PC-3 (cell line): ENCODE measurements around the gene GJB5. TPM values are rescaled to one million over a fixed set of nuclear protein-coding genes. Genes with fewer than 3 reads are reported as not detected.
"Not testable (repeated sequence)": the region's sequence is repeated elsewhere in the genome, so short reads cannot be mapped to it uniquely, and the experiment has no call there.

ENCODE experiments used
- ATAC-seq: fragments of 200-7000 bp; cut with Tn5 transposase; 2 replicates; pipeline ENCODE4 v1.9.1; 2020; ENCODE audit warnings: mild to moderate bottlenecking, moderate library complexity
- BruUV-seq: library from RNA; stranded (reverse); fragments of 400-500 nt; replicated peaks from 2 replicates; lab custom pipeline; 2021; lab: Mats Ljungman, UMichigan
- CTCF ChIA-PET: fragments of 300-600 bp; sonication (Branson Sonifier 250); formaldehyde crosslinking; loops from one replicate; lab custom pipeline; 2022; ENCODE audit warnings: antibody characterized with exemption; lab: Charles Lee
- POLR2A ChIA-PET: fragments of 300-600 bp; sonication (Branson Sonifier 250); formaldehyde crosslinking; loops from one replicate; lab custom pipeline; 2022; ENCODE audit warnings: antibody characterized with exemption; ENCODE audit not compliant: unreplicated experiment; lab: Charles Lee
- DNase-seq: peaks from one replicate; pipeline ENCODE4 v3.0.0-alpha.2; 2015
- H2AFZ ChIP-seq: fragments of 300-600 bp; sonication (generic); 2 replicates; pipeline ENCODE4 v1.6.0; 2016; ENCODE audit warnings: antibody characterized with exemption, low read length
- H3F3A ChIP-seq: fragments of 300-600 bp; sonication (generic); one replicate; pipeline ENCODE4 v1.6.0; 2017; ENCODE audit warnings: antibody characterized with exemption, low read length, control low read depth, mild to moderate bottlenecking; ENCODE audit not compliant: unreplicated experiment
- H3K27ac ChIP-seq: fragments of 300-600 bp; sonication (generic); 2 replicates; pipeline ENCODE4 v1.5.1; 2016; ENCODE audit warnings: mild to moderate bottlenecking, low read length
- H3K27me3 ChIP-seq: fragments of 300-600 bp; sonication (generic); 2 replicates; pipeline ENCODE4 v1.6.1; 2016; ENCODE audit warnings: low read length, mixed read lengths
- H3K36me3 ChIP-seq: fragments of 300-600 bp; sonication (generic); 2 replicates; pipeline ENCODE4 v1.6.1; 2016; ENCODE audit warnings: low read depth, mixed run types, low read length, mixed read lengths
- H3K4me1 ChIP-seq: fragments of 300-600 bp; sonication (generic); 2 replicates; pipeline ENCODE4 v1.5.1; 2016; ENCODE audit warnings: low read length; ENCODE audit not compliant: insufficient read depth
- H3K4me2 ChIP-seq: fragments of 300-600 bp; sonication (generic); 2 replicates; pipeline ENCODE4 v1.6.0; 2016; ENCODE audit warnings: low read length
- H3K4me3 ChIP-seq: fragments of 300-600 bp; sonication (generic); 2 replicates; pipeline ENCODE4 v1.5.1; 2016; ENCODE audit warnings: mild to moderate bottlenecking, low read length, mixed read lengths
- H3K79me2 ChIP-seq: fragments of 300-600 bp; sonication (generic); 2 replicates; pipeline ENCODE4 v1.6.1; 2017; ENCODE audit warnings: low read length, mixed read lengths
- H3K9ac ChIP-seq: fragments of 300-600 bp; sonication (generic); 2 replicates; pipeline ENCODE4 v1.6.0; 2016; ENCODE audit warnings: mild to moderate bottlenecking, low read length
- H3K9me2 ChIP-seq: fragments of 300-600 bp; sonication (generic); replicated peaks from 2 replicates; pipeline ENCODE4 v1.6.1; 2016; ENCODE audit warnings: mixed run types, low read length, mixed read lengths
- H3K9me3 ChIP-seq: fragments of 300-600 bp; sonication (generic); 2 replicates; pipeline ENCODE4 v1.6.1; 2016; ENCODE audit warnings: low read length, mixed read lengths
- H4K20me1 ChIP-seq: fragments of 300-600 bp; sonication (generic); 2 replicates; pipeline ENCODE4 v1.6.1; 2016; ENCODE audit warnings: low read length, mixed read lengths
- CTCF ChIP-seq: fragments of 300-600 bp; sonication (generic); conservative IDR thresholded peaks from 2 replicates; pipeline ENCODE4 v1.5.1; 2017; ENCODE audit warnings: antibody characterized with exemption, low read depth, mild to moderate bottlenecking, low read length
- EZH2 ChIP-seq: fragments of 300-600 bp; sonication (generic); IDR thresholded peaks from one replicate; pipeline ENCODE4 v1.6.1; 2017; ENCODE audit warnings: antibody characterized with exemption, mild to moderate bottlenecking, low read length; ENCODE audit not compliant: unreplicated experiment
- EZH2phosphoT487 ChIP-seq: fragments of 300-600 bp; sonication (generic); IDR thresholded peaks from 2 replicates; pipeline ENCODE4 v1.6.1; 2018; ENCODE audit warnings: mild to moderate bottlenecking, antibody characterized with exemption, low read length, borderline replicate concordance
- intact Hi-C: fragments of 100-400 bp; cut with micrococcal nuclease; formaldehyde crosslinking; loops from 2 replicates; pipeline ENCODE4 v1.9.0; 2023
- total RNA-seq: library from RNA; depleted of rRNA; stranded (reverse); fragments of >200 nt; gene quantifications from 2 replicates; pipeline ENCODE4 v1.2.3, GENCODE V29; 2014

GJB5 gene
- total RNA-seq, 1 experiment from 2014 or later = 7.2 TPM

DNA sequence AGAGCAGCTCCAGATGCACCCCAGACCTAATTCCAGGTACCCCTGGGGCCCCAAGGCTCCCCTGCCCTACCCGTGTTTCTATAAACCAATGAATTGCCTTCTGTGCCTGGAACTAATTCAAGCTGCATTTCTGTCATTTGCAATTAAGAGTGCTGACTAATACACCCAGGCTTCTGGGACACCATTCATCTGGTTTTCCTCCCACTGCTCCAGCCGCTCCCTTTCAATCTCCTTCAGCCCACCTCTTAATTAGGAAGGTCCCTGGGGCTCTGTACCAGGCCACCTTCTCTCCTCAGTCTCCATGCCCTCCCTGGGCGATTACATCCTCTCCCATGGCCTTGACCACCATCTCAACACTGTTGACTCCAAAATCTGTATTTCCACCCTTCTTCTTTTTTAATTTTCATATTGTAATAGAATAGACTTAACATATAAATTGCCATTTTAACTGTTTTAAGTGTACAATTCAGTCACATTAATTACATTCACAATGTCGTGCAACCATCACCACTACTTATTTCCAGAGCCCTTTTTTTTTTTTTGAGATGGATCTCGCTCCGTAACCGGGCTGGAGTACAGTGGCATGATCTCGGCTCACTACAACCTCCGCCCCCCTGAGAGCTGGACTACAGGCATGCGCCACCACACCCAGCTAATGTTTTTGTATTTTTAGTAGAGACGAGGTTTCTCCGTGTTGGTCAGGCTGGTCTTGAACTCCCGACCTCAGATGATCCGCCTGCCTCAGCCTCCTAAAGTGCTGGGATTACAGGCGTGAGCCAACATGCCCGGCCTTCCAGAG is 16.9 kb downstream of the GJB5 start:
- Histone ChIP-seq H3K36me3 (no peaks in the 10 kb centered on the region), H3K79me2 (no peaks in the 10 kb centered on the region), H3K9me2 (no peaks in the 10 kb centered on the region), H3K4me3 (no peak overlapping the region), H3K4me1 (peaks cover 7% of the 10 kb centered on the region), H3K27ac (no peak overlapping the region), H2AFZ (no peak overlapping the region), H3K27me3 (no peaks in the 10 kb centered on the region), H3F3A (no peaks in the 10 kb centered on the region), H3K9me3 (no peaks in the 10 kb centered on the region), H3K9ac (no peak overlapping the region), H3K4me2 (no peak overlapping the region), H4K20me1 (no peaks in the 10 kb centered on the region)
- intact Hi-C loops = no loop called here
- no peak for DNase-seq
- ChIA-PET POLR2A (interaction anchor here (0.6 kb wide), 1 partner anchor 214 kb away, joined by 3 read pairs; the partner anchor contains the start of gene TMEM35B), CTCF (no interaction called here)
- TF ChIP-seq CTCF = no peak
- no peak for TF ChIP-seq EZH2
- no peak for TF ChIP-seq EZH2phosphoT487
- ATAC-seq = no peak
- no TSS peak for BruUV-seq

DNA sequence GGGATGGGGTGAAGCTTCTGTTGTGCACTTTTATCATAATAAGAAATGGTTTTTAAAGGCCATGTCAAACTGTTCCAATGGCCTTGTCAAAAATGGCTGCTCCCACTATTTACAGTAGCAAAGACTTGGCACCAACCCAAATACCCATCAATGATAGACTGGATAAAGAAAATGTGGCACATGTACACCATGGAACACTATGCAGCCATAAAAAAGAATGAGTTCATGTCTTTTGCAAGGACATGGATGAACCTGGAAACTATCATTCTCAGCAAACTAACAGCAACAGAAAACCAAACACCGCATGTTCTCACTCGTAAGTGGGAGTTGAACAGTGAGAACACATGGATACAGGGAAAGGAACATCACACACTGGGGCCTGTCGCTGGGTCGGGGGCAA is 18.3 kb downstream of the GJB5 start:
- BruUV-seq, H3F3A ChIP-seq, POLR2A ChIA-PET, CTCF ChIA-PET, H3K27me3 ChIP-seq, DNase-seq, H3K4me2 ChIP-seq, H3K36me3 ChIP-seq, ATAC-seq, intact Hi-C loops, H2AFZ ChIP-seq, H3K9me2 ChIP-seq, H3K4me3 ChIP-seq, H3K79me2 ChIP-seq, H3K9me3 ChIP-seq, H3K27ac ChIP-seq, H3K9ac ChIP-seq, H4K20me1 ChIP-seq: not testable (repeated sequence)
- peaks cover 11% of the 10 kb centered on the region for H3K4me1 ChIP-seq

DNA sequence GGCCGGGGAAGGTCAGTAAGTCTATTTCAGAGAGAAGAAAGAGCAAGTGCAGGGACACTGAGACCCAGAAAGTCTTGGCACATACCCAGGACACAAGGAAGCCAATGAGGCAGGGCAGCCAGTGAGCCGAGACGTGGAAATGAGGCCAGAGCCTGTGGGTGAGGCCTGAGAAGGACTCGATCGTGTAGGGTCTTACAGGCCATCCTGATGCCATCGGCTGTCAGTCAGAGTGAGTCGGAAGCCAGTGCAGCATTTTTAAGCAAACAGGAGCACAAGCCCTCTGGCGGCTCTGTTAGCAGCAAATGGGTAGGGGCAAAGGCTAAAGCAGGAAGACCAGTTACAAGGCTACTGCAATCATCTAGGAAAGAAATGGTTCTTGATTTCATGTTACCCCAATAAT is 20.1 kb downstream of the GJB5 start:
- Histone ChIP-seq H3F3A (no peaks in the 10 kb centered on the region), H3K9me2 (no peaks in the 10 kb centered on the region), H4K20me1 (no peaks in the 10 kb centered on the region), H3K27ac (no peak overlapping the region), H3K9ac (no peak overlapping the region), H3K4me3 (no peak overlapping the region), H3K4me1 (peaks cover 21% of the 10 kb centered on the region), H3K27me3 (no peaks in the 10 kb centered on the region), H3K79me2 (peaks cover 2% of the 10 kb centered on the region; the same call in 1 of the 2 replicates), H3K9me3 (no peaks in the 10 kb centered on the region), H2AFZ (no peak overlapping the region), H3K4me2 (no peak overlapping the region), H3K36me3 (no peaks in the 10 kb centered on the region)
- POLR2A ChIA-PET = no interaction called here
- no TSS peak for BruUV-seq
- ATAC-seq (no peak), DNase-seq (no peak)
- TF ChIP-seq EZH2phosphoT487 (no peak), CTCF (no peak), EZH2 (no peak)
- CTCF ChIA-PET = no interaction called here
- intact Hi-C loops = no loop called here
